Ovary (tissue), 3 donors: ENCODE results near the gene FLNC.

Experiments used
- CTCF ChIP-seq, 3 donors: fragments of 450-650 bp in 2 of 3; fragments of 200-600 bp in 1 of 3; IDR thresholded peaks; one replicate each; pipeline versions ENCODE4 v1.5.1 to v1.8.0; 2016 to 2022; ENCODE audit warnings: antibody characterized with exemption in 3 of 3, mild to moderate bottlenecking in 1 of 3
- EP300 ChIP-seq: sonication (generic); formaldehyde crosslinking; IDR thresholded peaks from one replicate; pipeline ENCODE4 v1.6.1; 2017; ENCODE audit warnings: antibody characterized with exemption
- POLR2A ChIP-seq: fragments of 450-650 bp; IDR thresholded peaks from one replicate; pipeline ENCODE4 v1.6.1; 2017; ENCODE audit warnings: antibody characterized with exemption, mild to moderate bottlenecking, moderate library complexity
- donor health status: DM: no; HTN: no; CAD: no.

GRCh38 chr7:128891942-128892269, 61.7 kb downstream of the FLNC start:
- no peak for TF ChIP-seq CTCF (IDR thresholded peaks at IDR 0.05)
- TF ChIP-seq POLR2A = no peak
- TF ChIP-seq EP300 = no peak
